ENCODE data around the gene COBL. TPM values are rescaled to one million over a fixed set of nuclear protein-coding genes. Genes with fewer than 3 reads are reported as not detected.
A peak's percentile ranks its signal among the peaks of the same experiment; 100 is the strongest.

Gene COBL
- total RNA-seq, 4 donors from 2014 or later = 62.4 to 114 (median 72.2) TPM

DNA sequence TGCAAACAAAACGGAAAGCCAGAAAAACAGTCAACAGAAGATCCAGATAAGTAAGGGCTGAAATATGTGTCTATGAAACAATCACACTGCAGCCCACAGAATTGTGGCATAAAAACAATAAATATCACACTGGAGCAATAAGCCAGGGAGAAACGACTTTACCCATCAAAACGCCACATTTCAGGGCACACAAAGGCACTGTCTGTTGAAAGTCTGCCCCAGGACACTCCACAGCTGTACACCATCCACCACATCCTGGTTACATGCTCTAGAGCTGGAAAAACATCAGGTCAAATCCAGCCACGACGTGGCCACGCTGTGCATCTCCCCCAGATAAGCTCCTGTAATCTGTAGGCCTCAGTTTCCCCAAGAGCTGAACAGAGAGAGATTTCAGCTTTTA lies 88.7 kb downstream of the COBL start:
- H3K27ac ChIP-seq = no peak overlapping the region
- no peaks in the 10 kb centered on the region for H3K36me3 ChIP-seq
- H3K27me3 ChIP-seq = no peaks in the 10 kb centered on the region
- no peak for TF ChIP-seq POLR2AphosphoS5 (IDR thresholded peaks at IDR 0.05)
- TF ChIP-seq, protein P1, sequence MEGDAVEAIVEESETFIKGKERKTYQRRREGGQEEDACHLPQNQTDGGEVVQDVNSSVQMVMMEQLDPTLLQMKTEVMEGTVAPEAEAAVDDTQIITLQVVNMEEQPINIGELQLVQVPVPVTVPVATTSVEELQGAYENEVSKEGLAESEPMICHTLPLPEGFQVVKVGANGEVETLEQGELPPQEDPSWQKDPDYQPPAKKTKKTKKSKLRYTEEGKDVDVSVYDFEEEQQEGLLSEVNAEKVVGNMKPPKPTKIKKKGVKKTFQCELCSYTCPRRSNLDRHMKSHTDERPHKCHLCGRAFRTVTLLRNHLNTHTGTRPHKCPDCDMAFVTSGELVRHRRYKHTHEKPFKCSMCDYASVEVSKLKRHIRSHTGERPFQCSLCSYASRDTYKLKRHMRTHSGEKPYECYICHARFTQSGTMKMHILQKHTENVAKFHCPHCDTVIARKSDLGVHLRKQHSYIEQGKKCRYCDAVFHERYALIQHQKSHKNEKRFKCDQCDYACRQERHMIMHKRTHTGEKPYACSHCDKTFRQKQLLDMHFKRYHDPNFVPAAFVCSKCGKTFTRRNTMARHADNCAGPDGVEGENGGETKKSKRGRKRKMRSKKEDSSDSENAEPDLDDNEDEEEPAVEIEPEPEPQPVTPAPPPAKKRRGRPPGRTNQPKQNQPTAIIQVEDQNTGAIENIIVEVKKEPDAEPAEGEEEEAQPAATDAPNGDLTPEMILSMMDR (IDR thresholded peaks at IDR 0.05) = no peak
- TF ChIP-seq POLR2A (IDR thresholded peaks at IDR 0.05) = no peak
- TF ChIP-seq EP300 (IDR thresholded peaks at IDR 0.05; ENCODE audit: low read depth) = no peak
- H3K9me3 ChIP-seq = no peaks in the 10 kb centered on the region
- in situ Hi-C loops (cut with MboI; ENCODE audit: low pct_ligation_motif_present in 1 of 4, low pct_unique_long_range_greater_than_20kb in 1 of 4, low sequenced_read_pairs in 3 of 4) = loop anchor here in 2 of 4 donors (10.0 to 25.0 kb wide), 2 partner anchors 134 to 137 kb away; no protein-coding TSS in a partner anchor
- no peak for DNase-seq
- intact Hi-C loops (cut with DNase I; ENCODE audit: low total_unique reads) = no loop called here
- WGBS, 2 donors (ENCODE audit: low coverage in 1 of 2) = 43 to 71% methylated on average over 2 to 6 of the region's 6 CpGs
- H3K4me3 ChIP-seq = no peak overlapping the region
- H3K4me1 ChIP-seq = peaks cover 0 to 13% (median 7%) of the 10 kb centered on the region in 4 donors

DNA sequence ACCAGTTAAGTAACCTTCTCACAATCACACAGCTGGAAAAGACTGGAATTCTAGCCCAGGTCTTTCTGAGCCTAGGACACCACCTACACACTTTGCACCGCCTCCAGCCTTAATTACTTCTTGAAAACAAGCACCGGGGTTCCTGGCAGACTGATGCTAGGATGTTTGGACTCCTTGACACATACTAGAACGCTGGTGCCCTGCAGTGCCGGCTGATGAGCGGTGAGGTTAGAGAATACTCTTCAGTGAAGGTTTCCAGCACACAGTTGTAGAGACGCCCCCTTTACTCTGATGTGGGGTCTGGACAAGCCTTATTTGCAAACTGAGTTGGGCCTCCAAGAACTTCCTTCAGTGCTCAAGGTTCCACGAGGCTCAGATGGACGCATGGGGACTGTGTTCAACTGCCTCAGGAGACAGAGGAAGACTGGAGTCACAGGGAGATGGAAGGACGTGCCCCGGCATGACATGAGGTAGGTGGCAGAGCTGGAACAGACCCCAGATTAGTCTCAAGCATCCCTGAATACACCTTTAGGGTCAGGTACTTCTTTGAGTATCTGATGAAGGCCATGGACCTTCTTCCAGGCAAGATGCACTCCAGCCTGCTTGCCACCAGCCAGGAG lies 89.6 kb downstream of the COBL start:
- no peak overlapping the region for H3K4me3 ChIP-seq
- peaks cover 0 to 13% (median 7%) of the 10 kb centered on the region in 4 donors for H3K4me1 ChIP-seq
- no peaks in the 10 kb centered on the region for H3K36me3 ChIP-seq
- intact Hi-C loops (cut with DNase I; ENCODE audit: low total_unique reads) = no loop called here
- H3K27me3 ChIP-seq = no peaks in the 10 kb centered on the region
- no peak for DNase-seq
- in situ Hi-C loops (cut with MboI; ENCODE audit: low pct_ligation_motif_present in 1 of 4, low pct_unique_long_range_greater_than_20kb in 1 of 4, low sequenced_read_pairs in 3 of 4) = loop anchor here in 2 of 4 donors (10.0 to 25.0 kb wide), 2 partner anchors 135 to 138 kb away; no protein-coding TSS in a partner anchor
- TF ChIP-seq POLR2A (IDR thresholded peaks at IDR 0.05) (no peak), EP300 (IDR thresholded peaks at IDR 0.05; ENCODE audit: low read depth) (no peak), POLR2AphosphoS5 (IDR thresholded peaks at IDR 0.05) (no peak)
- TF ChIP-seq, protein P1 (IDR thresholded peaks at IDR 0.05) = no peak
- 80 to 83% methylated on average over 1 to 10 of the region's 10 CpGs for WGBS, 2 donors (ENCODE audit: low coverage in 1 of 2)
- no peak overlapping the region for H3K27ac ChIP-seq
- H3K9me3 ChIP-seq = no peaks in the 10 kb centered on the region

DNA sequence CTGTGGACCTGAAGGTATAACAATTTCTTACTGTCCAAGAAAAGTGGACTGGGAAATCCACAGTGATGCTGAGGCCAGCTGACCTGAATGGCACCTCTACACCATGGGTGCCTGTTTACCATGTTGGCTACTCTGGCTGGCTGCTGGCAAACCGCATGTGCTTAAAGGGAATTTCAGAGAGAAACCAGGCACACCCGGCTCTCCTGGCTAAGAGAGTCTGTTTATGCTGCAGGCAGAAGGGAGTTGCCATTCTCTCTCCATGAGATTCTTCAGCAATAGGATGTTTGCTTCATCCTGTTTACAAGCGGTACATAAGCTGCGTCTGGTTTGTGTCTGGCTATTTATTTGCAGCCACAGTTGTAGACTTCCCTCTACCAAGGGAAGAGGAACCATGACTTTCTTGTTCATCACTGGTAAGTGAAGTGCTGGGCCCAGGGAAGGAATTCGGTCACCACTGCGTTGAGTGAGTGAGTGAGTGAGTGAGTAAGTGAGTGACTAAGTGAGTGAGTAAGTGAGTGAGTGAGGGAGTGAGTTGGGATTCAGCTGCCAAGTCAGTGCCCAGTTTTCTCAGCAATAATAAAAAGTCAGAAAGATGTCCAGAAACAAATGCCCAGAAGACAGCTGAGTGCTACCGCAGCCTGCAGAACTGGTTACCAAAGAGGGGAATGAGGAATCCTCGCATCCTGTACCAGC lies 90.4 kb downstream of the COBL start:
- Histone ChIP-seq H3K4me1 (peaks cover 0 to 13% (median 7%) of the 10 kb centered on the region in 4 donors), H3K4me3 (no peak overlapping the region), H3K27ac (peak overlapping the region in 2 of 4 donors; percentile 3 to 28), H3K36me3 (no peaks in the 10 kb centered on the region), H3K27me3 (no peaks in the 10 kb centered on the region), H3K9me3 (no peaks in the 10 kb centered on the region)
- TF ChIP-seq, protein P1 (IDR thresholded peaks at IDR 0.05) = no peak
- DNase-seq = no peak
- 47 to 60% methylated on average over 3 to 8 of the region's 8 CpGs for WGBS, 2 donors (ENCODE audit: low coverage in 1 of 2)
- in situ Hi-C loops (cut with MboI; ENCODE audit: low pct_ligation_motif_present in 1 of 4, low pct_unique_long_range_greater_than_20kb in 1 of 4, low sequenced_read_pairs in 3 of 4) = loop anchor here in 2 of 4 donors (10.0 to 25.0 kb wide), 2 partner anchors 136 to 139 kb away; no protein-coding TSS in a partner anchor
- intact Hi-C loops (cut with DNase I; ENCODE audit: low total_unique reads) = no loop called here

DNA sequence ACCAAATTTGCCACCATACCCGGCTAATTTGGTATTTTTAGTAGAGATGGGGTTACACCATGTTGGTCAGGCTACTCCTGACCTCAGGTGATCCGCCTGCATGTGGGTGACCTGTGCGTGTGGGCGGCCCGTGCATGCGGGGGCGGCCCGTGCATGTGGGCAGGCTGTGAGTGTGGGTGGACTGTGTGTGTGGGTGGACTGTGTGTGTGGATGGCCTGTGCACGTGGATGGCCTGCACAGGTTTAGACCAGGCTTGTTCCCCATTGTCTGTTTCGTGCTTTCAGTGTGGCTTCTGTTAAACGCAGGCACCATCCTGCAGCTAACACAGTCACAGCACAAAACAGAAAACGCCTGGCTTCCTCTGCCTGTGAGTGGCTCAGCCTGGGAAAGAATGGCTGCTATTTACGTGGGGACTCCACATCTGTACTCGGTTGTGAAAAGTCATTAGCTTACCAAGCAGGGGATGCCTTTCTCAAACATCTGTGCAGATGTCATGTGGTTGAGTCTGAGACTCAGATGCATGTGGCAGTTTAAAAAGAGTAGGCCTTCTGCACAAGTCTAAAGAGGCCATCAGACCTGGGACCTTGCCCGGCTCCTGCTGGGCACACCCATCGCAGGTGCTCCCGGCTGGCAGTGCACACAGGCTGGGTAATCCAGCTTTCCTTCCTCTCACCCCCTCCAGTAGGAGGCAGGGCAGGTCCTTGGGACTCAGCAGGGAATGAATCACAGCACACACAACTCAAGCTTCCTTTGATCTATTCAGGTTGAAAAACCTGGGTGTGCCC lies 91.6 kb downstream of the COBL start:
- no peak overlapping the region for H3K4me3 ChIP-seq
- H3K36me3 ChIP-seq = no peaks in the 10 kb centered on the region
- in situ Hi-C loops (cut with MboI; ENCODE audit: low pct_ligation_motif_present in 1 of 4, low pct_unique_long_range_greater_than_20kb in 1 of 4, low sequenced_read_pairs in 3 of 4) = loop anchor here in 2 of 4 donors (10.0 to 25.0 kb wide), 2 partner anchors 137 to 140 kb away; no protein-coding TSS in a partner anchor
- TF ChIP-seq POLR2AphosphoS5 (IDR thresholded peaks at IDR 0.05) (peak in 1 of 3 donors; percentile 48), EP300 (IDR thresholded peaks at IDR 0.05; ENCODE audit: low read depth) (no peak)
- TF ChIP-seq, protein P1 (IDR thresholded peaks at IDR 0.05) = peak; percentile 38 to 83 (median 60)
- no peaks in the 10 kb centered on the region for H3K9me3 ChIP-seq
- WGBS, 2 donors (ENCODE audit: low coverage in 1 of 2) = 43 to 65% methylated on average over 5 to 17 of the region's 17 CpGs
- no peaks in the 10 kb centered on the region for H3K27me3 ChIP-seq
- peak; percentile 85 for DNase-seq
- intact Hi-C loops (cut with DNase I; ENCODE audit: low total_unique reads) = no loop called here
- H3K4me1 ChIP-seq = peaks cover 0 to 13% (median 7%) of the 10 kb centered on the region in 4 donors
- H3K27ac ChIP-seq = peak overlapping the region in 3 of 4 donors; percentile 3 to 28 (median 18)

Measured in transverse colon (tissue), 4 donors.